Hepatocyte (in vitro differentiated cells): Measurements from ENCODE around the gene TMEM145.

Experiments
- CTCF ChIP-seq: fragments of 200-600 bp; sonication (generic); IDR thresholded peaks from 2 replicates; pipeline ENCODE4 v1.5.1; 2016; ENCODE audit warnings: antibody characterized with exemption, mild to moderate bottlenecking; ENCODE audit not compliant: poor library complexity
- EZH2 ChIP-seq: fragments of 200-600 bp; sonication (generic); IDR thresholded peaks from 2 replicates; pipeline ENCODE4 v1.6.1; 2016; ENCODE audit warnings: antibody characterized with exemption, mild to moderate bottlenecking, borderline replicate concordance
- EZH2phosphoT487 ChIP-seq: fragments of 200-600 bp; sonication (generic); IDR thresholded peaks from one replicate; pipeline ENCODE4 v1.6.1; 2018; ENCODE audit warnings: antibody characterized with exemption, mild to moderate bottlenecking, low read depth, moderate library complexity; ENCODE audit not compliant: unreplicated experiment, severe bottlenecking

GRCh38 chr19:42332059-42332458 is 18.9 kb downstream of the TMEM145 start:
- TF ChIP-seq CTCF, result no peak
- no peak for TF ChIP-seq EZH2
- TF ChIP-seq EZH2phosphoT487, result no peak
